ENCODE results near the gene POLR3F. TPM values are rescaled to one million over a fixed set of nuclear protein-coding genes. Genes with fewer than 3 reads are reported as not detected.
"Not testable (repeated sequence)": the region's sequence is repeated elsewhere in the genome, so short reads cannot be mapped to it uniquely, and the experiment has no call there.

POLR3F gene
- total RNA-seq, 3 donors from 2014 or later, result 5.3 to 9.1 (median 6.6) TPM

DNA sequence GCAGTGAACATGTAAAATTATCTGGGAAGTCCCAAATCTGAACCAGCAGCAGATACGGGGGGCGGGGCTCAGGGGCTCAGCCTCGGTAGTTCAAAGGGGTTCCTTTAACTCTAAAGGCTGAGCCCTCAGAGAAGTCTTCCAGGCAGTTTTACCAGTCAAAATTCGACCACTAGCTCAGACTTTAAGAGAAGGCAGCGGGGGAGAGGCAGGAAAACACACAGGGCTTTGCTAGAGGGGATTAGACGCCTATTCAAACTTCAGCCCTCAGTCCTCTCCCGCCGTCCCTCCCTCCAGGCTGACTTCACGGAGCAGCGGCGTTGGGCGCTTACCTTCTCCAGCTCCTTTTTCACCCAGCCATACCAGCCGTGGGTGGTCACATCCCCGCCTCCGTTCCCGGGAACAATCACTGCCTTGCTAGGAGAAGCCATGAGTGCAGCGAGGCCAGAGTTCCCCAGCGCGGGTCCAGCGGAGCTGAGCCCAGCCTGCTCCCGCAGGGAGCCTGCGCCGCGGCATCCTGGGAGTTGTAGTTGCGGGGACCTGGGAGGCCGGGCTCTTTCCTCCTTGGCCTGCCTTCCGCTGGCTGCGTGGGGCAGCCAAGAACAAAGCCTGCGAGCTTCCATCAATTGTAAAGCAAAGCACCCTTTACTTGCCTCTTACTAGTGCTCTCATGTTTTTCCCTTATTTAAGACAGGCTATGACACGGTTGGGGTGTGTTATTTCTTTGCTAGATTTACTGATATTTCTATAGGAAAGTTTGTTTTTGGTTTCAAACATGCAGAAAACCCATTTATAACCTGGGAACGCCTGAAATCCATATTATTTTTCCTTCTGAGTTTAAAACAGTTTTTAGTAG is 29.8 kb downstream of the POLR3F start, which contains the start of gene RBBP9:
Gene RBBP9, minus strand, starts transcription at position 486 of the 853 bp plus-strand sequence. Its CDS starts 58 bp downstream, at position 428.
- TF ChIP-seq, protein P1, sequence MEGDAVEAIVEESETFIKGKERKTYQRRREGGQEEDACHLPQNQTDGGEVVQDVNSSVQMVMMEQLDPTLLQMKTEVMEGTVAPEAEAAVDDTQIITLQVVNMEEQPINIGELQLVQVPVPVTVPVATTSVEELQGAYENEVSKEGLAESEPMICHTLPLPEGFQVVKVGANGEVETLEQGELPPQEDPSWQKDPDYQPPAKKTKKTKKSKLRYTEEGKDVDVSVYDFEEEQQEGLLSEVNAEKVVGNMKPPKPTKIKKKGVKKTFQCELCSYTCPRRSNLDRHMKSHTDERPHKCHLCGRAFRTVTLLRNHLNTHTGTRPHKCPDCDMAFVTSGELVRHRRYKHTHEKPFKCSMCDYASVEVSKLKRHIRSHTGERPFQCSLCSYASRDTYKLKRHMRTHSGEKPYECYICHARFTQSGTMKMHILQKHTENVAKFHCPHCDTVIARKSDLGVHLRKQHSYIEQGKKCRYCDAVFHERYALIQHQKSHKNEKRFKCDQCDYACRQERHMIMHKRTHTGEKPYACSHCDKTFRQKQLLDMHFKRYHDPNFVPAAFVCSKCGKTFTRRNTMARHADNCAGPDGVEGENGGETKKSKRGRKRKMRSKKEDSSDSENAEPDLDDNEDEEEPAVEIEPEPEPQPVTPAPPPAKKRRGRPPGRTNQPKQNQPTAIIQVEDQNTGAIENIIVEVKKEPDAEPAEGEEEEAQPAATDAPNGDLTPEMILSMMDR (IDR thresholded peaks at IDR 0.05), result no peak
- H3K9me3 ChIP-seq, result no peaks in the 10 kb centered on the region
- ATAC-seq, result peak; percentile 100

DNA sequence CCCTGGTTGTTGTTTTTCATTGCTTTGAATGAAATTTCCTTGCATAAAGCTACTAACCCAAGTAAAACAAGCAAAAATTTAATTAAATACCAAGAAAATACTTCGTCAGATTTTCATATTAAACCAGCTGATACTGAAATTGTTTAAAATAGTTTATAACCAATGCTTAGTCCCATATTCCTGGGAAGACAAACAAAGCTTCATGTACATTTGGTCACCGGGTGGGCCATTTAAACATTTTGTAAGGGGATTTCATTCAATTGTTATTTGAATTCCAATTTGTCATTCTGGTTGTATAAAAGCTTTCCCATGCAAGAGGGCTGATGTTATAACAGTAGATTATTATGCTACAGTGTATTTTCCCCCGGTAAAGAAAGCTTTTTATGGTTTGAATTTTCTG is 30.4 kb downstream of the POLR3F start:
- Histone ChIP-seq H3K9me3 (no peaks in the 10 kb centered on the region), H3K4me3 (no peak overlapping the region), H3K4me1 (ENCODE audit: low read depth) (peaks cover 10% of the 10 kb centered on the region), H3K36me3 (ENCODE audit: low read depth) (no peaks in the 10 kb centered on the region)
- TF ChIP-seq, protein P1 (IDR thresholded peaks at IDR 0.05), result no peak
- no peak for DNase-seq
- ATAC-seq, result no peak
- intact Hi-C loops (cut with DNase I, micrococcal nuclease), result no loop called here

More for the DNA sequence above, 29.8 kb downstream of the POLR3F start, which contains the start of gene RBBP9:
- intact Hi-C loops (cut with DNase I, micrococcal nuclease), result no loop called here
- Histone ChIP-seq H3K4me3 (peak within 1 kb of the TSS; percentile 44), H3K4me1 (ENCODE audit: low read depth) (peaks cover 10% of the 10 kb centered on the region), H3K36me3 (ENCODE audit: low read depth) (no peaks in the 10 kb centered on the region)
- DNase-seq, result peak; percentile 88 to 91 (median 90)

DNA sequence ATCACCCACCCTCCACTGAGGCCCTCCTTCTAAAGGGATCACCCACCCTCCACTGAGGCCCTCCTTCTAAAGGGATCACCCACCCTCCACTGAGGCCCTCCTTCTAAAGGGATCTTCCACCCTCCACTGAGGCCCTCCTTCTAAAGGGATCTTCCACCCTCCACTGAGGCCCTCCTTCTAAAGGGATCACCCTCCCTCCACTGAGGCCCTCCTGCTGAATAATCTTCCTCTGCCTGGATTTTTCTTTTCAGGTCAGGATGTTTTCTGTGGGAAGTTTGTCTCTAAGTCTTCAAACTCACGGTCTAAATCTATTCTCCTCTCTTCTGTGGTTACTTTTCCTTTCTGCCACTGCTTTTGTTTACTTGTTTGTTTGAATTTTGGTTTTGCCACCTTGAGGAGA is 34.5 kb downstream of the POLR3F start:
- intact Hi-C loops (cut with DNase I, micrococcal nuclease); H3K4me3 ChIP-seq; ATAC-seq; H3K4me1 ChIP-seq (ENCODE audit: low read depth); DNase-seq; H3K36me3 ChIP-seq (ENCODE audit: low read depth); H3K9me3 ChIP-seq: not testable (repeated sequence)

DNA sequence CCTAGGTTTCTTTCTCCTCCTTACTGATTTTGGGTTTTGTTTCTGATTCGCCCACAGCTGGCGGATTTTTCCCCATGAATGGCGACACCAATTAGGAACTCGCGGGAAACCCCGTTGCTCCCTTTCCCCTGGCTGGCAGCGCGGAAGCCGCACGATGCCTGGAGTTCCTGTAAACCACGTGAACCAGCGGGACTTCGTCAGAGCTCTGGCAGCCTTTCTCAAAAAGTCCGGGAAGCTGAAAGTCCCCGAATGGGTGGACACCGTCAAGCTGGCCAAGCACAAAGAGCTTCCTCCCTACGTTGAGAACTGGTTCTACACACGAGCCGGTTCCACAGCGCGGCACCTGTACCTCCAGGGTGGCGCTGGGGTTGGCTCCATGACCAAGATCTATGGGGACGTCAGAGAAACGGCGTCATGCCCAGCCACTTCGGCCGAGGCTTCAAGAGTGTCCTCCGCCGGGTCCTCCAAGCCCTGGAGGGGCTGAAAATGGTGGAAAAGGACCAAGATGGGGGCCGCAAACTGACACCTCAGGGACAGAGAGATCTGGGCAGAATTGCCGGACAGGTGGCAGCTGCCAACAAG is 37.4 kb downstream of the POLR3F start:
- no peaks in the 10 kb centered on the region for H3K9me3 ChIP-seq
- H3K36me3 ChIP-seq (ENCODE audit: low read depth), result no peaks in the 10 kb centered on the region
- peaks cover 10% of the 10 kb centered on the region for H3K4me1 ChIP-seq (ENCODE audit: low read depth)
- ATAC-seq, result no peak
- TF ChIP-seq, protein P1 (IDR thresholded peaks at IDR 0.05), result no peak
- H3K4me3 ChIP-seq, result no peak overlapping the region
- peak in 1 of 3 donors; percentile 27 for DNase-seq
- intact Hi-C loops (cut with DNase I, micrococcal nuclease), result no loop called here

DNA sequence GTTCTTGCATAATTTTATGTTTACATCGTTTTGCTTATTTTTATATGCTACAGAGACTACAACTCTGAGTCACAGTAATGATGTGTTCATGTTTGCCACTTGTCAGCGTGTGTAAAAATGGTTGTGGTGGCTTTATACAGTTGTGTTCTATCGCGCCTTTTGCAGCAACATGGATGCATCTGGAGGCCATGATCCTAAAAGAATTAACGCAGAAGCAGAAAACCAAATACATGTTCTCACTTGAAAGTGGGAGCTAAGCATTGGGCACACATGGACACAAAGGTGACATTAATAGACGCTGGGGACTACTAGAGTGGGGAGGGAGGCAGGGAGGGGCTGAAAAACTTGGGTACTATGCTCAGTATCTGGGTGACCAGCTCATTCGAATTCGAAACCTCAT is 39.6 kb downstream of the POLR3F start:
- peaks cover 10% of the 10 kb centered on the region for H3K4me1 ChIP-seq (ENCODE audit: low read depth)
- intact Hi-C loops (cut with DNase I, micrococcal nuclease), result no loop called here
- ATAC-seq (no peak), DNase-seq (peak in 2 of 3 donors; percentile 28 to 30)
- H3K36me3 ChIP-seq (ENCODE audit: low read depth), result no peaks in the 10 kb centered on the region
- no peaks in the 10 kb centered on the region for H3K9me3 ChIP-seq
- no peak overlapping the region for H3K4me3 ChIP-seq
- TF ChIP-seq, protein P1 (IDR thresholded peaks at IDR 0.05), result no peak
